Renal cortex interstitium (tissue), 11 donors: ENCODE measurements around the gene ATG14. TPM values are rescaled to one million over a fixed set of nuclear protein-coding genes. Genes with fewer than 3 reads are reported as not detected.

Experiments
- DNase-seq, 11 donors: peaks; one replicate each; pipeline ENCODE4 v3.0.0-alpha.2; 2013; ENCODE audit warnings: low read depth in 9 of 11, low spot score in 4 of 11; ENCODE audit errors: extremely low read depth in 1 of 11
- polyA plus RNA-seq, 3 donors: library from polyadenylated mRNA; unstranded; fragments of 120-200 nt; gene quantifications; one replicate each; pipeline ENCODE4 v1.2.1, GENCODE V29; 2013; ENCODE audit not compliant: insufficient read length in 3 of 3

The ATG14 gene
- polyA plus RNA-seq, 3 donors: 15.8 to 28.1 (median 21.9) TPM

- peak in 1 of 11 donors; percentile 23 for DNase-seq
Measured at GRCh38 chr14:55333711-55334485, 77.7 kb downstream of the ATG14 start.

GRCh38 chr14:55332654-55333570, 78.7 kb downstream of the ATG14 start:
- no peak for DNase-seq

GRCh38 chr14:55329999-55330710, 81.5 kb downstream of the ATG14 start:
- no peak for DNase-seq

GRCh38 chr14:55328317-55328716, 83.3 kb downstream of the ATG14 start:
- no peak for DNase-seq

- no peak for DNase-seq
Measured at GRCh38 chr14:55327179-55327578, 84.5 kb downstream of the ATG14 start.

GRCh38 chr14:55324812-55325211, 86.8 kb downstream of the ATG14 start:
- DNase-seq: no peak

- DNase-seq: no peak
Measured at GRCh38 chr14:55323910-55324309, 87.7 kb downstream of the ATG14 start.

GRCh38 chr14:55318694-55319093, 92.9 kb downstream of the ATG14 start:
- DNase-seq: no peak

- DNase-seq: no peak
Measured at GRCh38 chr14:55317542-55318306, 93.9 kb downstream of the ATG14 start.

GRCh38 chr14:55316564-55316963, 95.1 kb downstream of the ATG14 start:
- peak in 3 of 11 donors; percentile 29 to 54 (median 35) for DNase-seq

Other genes starting within 250 kb of the ATG14 start
- gene DLGAP5, start 220.2 kb downstream of the ATG14 start, polyA plus RNA-seq: 10 to 100 TPM; 21.7 to 40.2 (median 33.2) TPM
- 10 to 100 TPM; 32.5 to 38.8 (median 38.7) TPM for gene FBXO34, start 140.4 kb downstream of the ATG14 start, polyA plus RNA-seq
- under 1 TPM in 2 of 3 donors, not detected in 1; 0.07 to 0.12 TPM for gene TBPL2, start 28.8 kb upstream of the ATG14 start, polyA plus RNA-seq
- gene KTN1, start 168.4 kb upstream of the ATG14 start, polyA plus RNA-seq: 100 to 1,000 TPM; 181 to 216 (median 210) TPM